ENCODE results near the gene CEMIP.
"Not testable (repeated sequence)": the region's sequence is repeated elsewhere in the genome, so short reads cannot be mapped to it uniquely, and the experiment has no call there.

Gene CEMIP

GRCh38 chr15:80755885-80756284 is 23.3 kb upstream of the CEMIP start:
- TF ChIP-seq CTCF (conservative IDR thresholded peaks at IDR 0.05; ENCODE audit: low read depth, low read length): no peak
- DNase-seq (ENCODE audit: low read depth): no peak
- H3K4me3 ChIP-seq (ENCODE audit: low read depth, low read length): no peak overlapping the region

- TF ChIP-seq CTCF (conservative IDR thresholded peaks at IDR 0.05; ENCODE audit: low read depth, low read length): peak; percentile 18
These were observed 20.9 kb upstream of the CEMIP start for GRCh38 chr15:80758130-80758745.

GRCh38 chr15:80760960-80761359 is 18.2 kb upstream of the CEMIP start:
- DNase-seq (ENCODE audit: low read depth): no peak
- H3K4me3 ChIP-seq (ENCODE audit: low read depth, low read length): no peak overlapping the region
- no peak for TF ChIP-seq CTCF (conservative IDR thresholded peaks at IDR 0.05; ENCODE audit: low read depth, low read length)

More at GRCh38 chr15:80758130-80758745, 20.9 kb upstream of the CEMIP start:
- no peak overlapping the region for H3K4me3 ChIP-seq (ENCODE audit: low read depth, low read length)
- no peak for DNase-seq (ENCODE audit: low read depth)

GRCh38 chr15:80761754-80762153 is 17.4 kb upstream of the CEMIP start:
- TF ChIP-seq CTCF (conservative IDR thresholded peaks at IDR 0.05; ENCODE audit: low read depth, low read length): no peak
- no peak for DNase-seq (ENCODE audit: low read depth)
- H3K4me3 ChIP-seq (ENCODE audit: low read depth, low read length): no peak overlapping the region

GRCh38 chr15:80763235-80763634 is 15.9 kb upstream of the CEMIP start:
- DNase-seq (ENCODE audit: low read depth); H3K4me3 ChIP-seq (ENCODE audit: low read depth, low read length): not testable (repeated sequence)

GRCh38 chr15:80764535-80764934 is 14.6 kb upstream of the CEMIP start:
- DNase-seq (ENCODE audit: low read depth): no peak

GRCh38 chr15:80766275-80766674 is 12.9 kb upstream of the CEMIP start:
- no peak for TF ChIP-seq CTCF (conservative IDR thresholded peaks at IDR 0.05; ENCODE audit: low read depth, low read length)
- no peak for DNase-seq (ENCODE audit: low read depth)
- no peak overlapping the region for H3K4me3 ChIP-seq (ENCODE audit: low read depth, low read length)

More at GRCh38 chr15:80764535-80764934, 14.6 kb upstream of the CEMIP start:
- no peak overlapping the region for H3K4me3 ChIP-seq (ENCODE audit: low read depth, low read length)
- TF ChIP-seq CTCF (conservative IDR thresholded peaks at IDR 0.05; ENCODE audit: low read depth, low read length): no peak
